GM12873 (cell line): ENCODE data around the gene PPT2.

ENCODE experiments used
- CTCF ChIP-seq: IDR thresholded peaks from 2 replicates; pipeline ENCODE4 v1.5.1; 2012; ENCODE audit warnings: low read depth, mild to moderate bottlenecking, moderate library complexity, low read length, control low read depth; ENCODE audit not compliant: insufficient read depth; ENCODE audit errors: missing control alignments

The PPT2 gene

GRCh38 chr6:32192608-32193039 is 38.7 kb downstream of the PPT2 start, which contains the start of gene GPSM3:
GPSM3 (minus strand) TSS chr6:32192643; CDS start chr6:32192513, 130 bp downstream.
- TF ChIP-seq CTCF, result no peak

- TF ChIP-seq CTCF, result no peak
Measured at GRCh38 chr6:32194388-32194787, 40.4 kb downstream of the PPT2 start.

- peak; percentile 62 for TF ChIP-seq CTCF
Measured at GRCh38 chr6:32194825-32195651, 41.1 kb downstream of the PPT2 start.

- peak; percentile 38 for TF ChIP-seq CTCF
Measured at GRCh38 chr6:32195652-32195901, 41.6 kb downstream of the PPT2 start.

- TF ChIP-seq CTCF, result no peak
Measured at GRCh38 chr6:32195902-32196681, 42.2 kb downstream of the PPT2 start.

- peak; percentile 28 for TF ChIP-seq CTCF
Measured at GRCh38 chr6:32196682-32197616, 43.0 kb downstream of the PPT2 start.
